Midbrain (tissue), 1 donor: Measurements from ENCODE around the gene AIFM2.
"Not testable (repeated sequence)": the region's sequence is repeated elsewhere in the genome, so short reads cannot be mapped to it uniquely, and the experiment has no call there.

Experiments used
- DNase-seq: peaks from one replicate; lab custom pipeline; 2025; lab: John Stamatoyannopoulos, UW

The AIFM2 gene

DNA sequence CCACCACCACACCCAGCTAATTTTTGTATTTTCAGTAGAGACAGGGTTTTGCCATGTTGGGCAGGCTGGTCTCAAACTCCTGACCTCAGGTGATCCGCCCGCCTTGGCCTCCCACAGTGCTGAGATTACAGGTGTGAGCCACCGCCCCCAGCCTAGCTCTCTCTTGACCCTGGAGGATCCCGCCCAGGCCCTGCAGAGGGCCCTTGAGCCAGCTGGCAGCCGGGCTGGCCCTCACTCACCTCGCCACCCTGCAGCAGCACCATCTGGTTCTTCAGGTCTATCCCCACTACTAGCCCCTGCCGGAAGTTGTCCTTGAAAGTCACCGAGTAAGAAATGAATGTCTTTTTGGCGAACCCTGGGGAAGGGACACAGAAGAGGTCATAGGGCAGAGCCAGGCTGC is 9.5 kb downstream of the AIFM2 start:
- not testable (repeated sequence) for DNase-seq

DNA sequence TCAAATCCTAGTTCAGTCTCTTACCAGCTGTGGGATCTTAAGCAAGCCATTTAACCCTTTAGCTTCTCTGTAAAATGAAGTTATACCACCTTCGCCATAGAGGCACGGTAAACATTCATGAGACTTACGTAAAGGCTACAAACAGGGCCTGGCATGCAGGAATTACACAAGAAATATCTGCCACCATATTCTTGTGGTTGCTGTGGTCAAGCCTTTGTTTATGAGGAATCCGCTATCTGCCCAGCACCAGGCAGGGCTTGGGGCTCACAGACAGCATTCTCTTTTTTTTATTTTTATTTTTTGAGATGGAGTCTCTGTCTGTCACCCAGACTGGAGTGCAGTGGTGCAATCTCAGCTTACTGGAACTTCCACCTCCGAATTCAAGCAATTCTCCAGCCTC is 9.9 kb downstream of the AIFM2 start:
- DNase-seq, result no peak

- DNase-seq, result no peak
Observed at GRCh38 chr10:70121281-70121949, 11.2 kb downstream of the AIFM2 start.

DNA sequence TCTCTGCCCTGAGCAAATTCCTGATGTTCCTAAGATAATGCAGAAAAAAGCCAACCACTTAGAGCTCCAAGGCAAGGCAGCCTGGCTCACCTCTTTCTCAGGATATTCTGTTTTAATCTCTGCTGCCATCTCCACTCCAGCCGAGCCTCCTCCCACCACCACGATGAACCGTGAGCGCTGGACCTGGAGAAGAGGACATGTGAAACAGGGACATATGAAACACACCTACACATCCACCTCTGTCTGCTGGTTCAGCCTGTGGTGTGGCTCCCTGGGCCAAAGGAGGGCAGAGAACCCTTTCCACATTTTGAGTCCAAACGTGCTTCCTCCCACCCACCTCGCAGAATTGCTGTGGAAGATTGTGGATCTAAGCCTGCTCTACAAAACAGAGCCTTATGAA is 12.2 kb downstream of the AIFM2 start:
- no peak for DNase-seq

GRCh38 chr10:70119623-70120022 is 13.0 kb downstream of the AIFM2 start:
- no peak for DNase-seq

- no peak for DNase-seq
Observed at GRCh38 chr10:70119197-70119596, 13.4 kb downstream of the AIFM2 start.

GRCh38 chr10:70118196-70118595 is 14.4 kb downstream of the AIFM2 start:
- no peak for DNase-seq

GRCh38 chr10:70117646-70118045 is 15.0 kb downstream of the AIFM2 start:
- DNase-seq, result no peak

GRCh38 chr10:70115948-70116682 is 16.5 kb downstream of the AIFM2 start:
- DNase-seq, result peak; percentile 8

DNA sequence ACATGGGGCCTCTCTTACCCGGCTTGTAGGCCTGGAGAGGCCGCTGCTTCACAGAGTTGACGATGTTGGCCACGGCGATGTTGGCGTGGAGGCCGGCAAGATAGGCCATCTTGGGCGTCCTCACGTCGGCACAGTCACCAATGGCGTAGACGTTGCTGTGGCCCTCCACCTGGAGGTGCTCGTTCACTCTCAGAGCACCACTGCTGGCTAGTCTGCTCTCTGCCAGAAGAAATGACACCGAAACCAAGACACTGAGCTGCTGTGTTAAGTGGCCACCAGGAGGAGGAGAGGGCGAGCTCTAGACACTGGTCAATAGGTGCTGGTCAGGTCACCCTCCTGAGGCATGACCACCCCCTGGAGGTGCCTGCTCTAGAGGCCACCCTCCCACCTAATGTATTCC is 17.7 kb downstream of the AIFM2 start:
- no peak for DNase-seq

- no peak for DNase-seq
Observed at GRCh38 chr10:70112071-70112470, 20.6 kb downstream of the AIFM2 start.

DNA sequence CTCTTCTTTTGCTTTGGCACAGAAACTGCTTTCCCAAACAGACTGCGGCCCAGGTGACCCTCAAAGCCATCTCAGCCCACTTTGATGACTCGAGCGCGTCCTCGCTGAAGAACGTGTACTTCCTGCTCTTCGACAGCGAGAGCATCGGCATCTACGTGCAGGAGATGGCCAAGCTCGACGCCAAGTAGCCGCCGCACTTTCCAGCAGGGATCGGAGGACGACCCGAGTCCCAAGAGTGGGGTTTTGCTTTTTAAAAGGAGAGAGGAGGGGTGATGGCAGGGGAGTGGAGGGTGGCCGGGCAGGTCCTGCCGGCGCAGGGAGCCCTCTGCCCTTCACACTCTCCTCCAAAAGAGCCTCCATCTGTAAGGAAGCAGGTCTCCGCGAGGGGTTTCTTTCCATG is 21.1 kb downstream of the AIFM2 start:
- no peak for DNase-seq

GRCh38 chr10:70109064-70109729 is 23.4 kb downstream of the AIFM2 start:
- no peak for DNase-seq

DNA sequence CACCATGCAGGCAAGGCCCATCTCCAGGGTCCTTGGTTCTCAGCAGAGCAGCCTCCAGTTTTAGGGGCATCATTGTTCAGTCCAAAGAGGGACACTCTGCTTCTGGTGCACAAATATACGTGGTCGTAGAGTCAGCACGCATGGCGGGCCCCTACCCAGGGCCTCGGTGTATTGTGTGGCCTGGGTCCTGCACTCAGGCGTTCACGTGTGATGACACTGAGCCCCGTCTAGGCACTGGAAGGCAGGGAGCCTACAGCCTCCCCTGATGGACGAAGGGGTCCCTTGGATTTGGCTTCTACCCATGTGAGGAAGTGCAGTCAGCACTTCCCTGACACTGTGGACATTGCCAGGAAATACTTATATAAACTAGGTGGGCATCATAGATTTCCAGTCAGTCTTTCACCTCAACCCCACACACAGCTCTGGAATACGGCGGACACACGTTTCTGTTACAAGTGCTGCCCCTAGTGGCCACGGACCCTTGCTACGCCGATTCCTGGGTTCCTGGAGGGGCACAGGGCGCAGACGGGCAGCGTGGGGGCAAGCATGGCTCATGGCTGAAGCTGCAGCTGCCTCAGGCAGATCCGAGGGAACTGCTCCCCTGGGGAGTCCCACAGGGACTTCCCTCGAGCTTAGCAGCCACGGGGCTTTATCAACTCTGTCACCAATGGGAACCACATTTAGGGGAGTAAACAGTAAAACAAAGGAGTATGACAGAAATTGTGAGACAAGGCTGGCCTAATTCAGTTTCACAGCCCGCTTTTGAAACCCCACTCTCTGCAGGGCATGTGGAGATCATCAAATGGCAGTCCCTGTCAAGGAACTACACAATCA is 25.4 kb downstream of the AIFM2 start:
- no peak for DNase-seq

- no peak for DNase-seq
Observed at GRCh38 chr10:70101668-70102067, 31.0 kb downstream of the AIFM2 start.

GRCh38 chr10:70101068-70101562 is 31.5 kb downstream of the AIFM2 start:
- not testable (repeated sequence) for DNase-seq

DNA sequence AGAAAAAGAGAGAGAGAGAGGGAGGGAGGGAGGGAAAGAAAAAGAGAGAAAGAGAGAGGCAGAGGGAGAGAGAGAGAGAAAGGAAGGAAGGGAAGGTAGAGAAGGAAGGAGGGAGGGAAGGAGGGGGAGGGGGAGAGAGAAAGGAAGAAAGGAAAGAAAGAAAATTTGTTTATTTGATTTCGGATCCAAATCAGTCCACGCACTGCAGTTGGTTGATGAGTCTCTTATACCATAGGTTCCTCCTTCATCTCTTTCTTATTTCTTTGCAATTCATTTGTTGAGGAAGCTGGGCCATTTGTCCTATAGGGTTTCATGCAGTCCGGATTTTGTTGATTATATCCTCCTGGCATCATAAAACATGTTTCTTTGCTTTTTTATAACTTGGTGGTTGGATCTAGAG is 34.4 kb downstream of the AIFM2 start:
- DNase-seq, result no peak

GRCh38 chr10:70097459-70097858 is 35.2 kb downstream of the AIFM2 start:
- no peak for DNase-seq

DNA sequence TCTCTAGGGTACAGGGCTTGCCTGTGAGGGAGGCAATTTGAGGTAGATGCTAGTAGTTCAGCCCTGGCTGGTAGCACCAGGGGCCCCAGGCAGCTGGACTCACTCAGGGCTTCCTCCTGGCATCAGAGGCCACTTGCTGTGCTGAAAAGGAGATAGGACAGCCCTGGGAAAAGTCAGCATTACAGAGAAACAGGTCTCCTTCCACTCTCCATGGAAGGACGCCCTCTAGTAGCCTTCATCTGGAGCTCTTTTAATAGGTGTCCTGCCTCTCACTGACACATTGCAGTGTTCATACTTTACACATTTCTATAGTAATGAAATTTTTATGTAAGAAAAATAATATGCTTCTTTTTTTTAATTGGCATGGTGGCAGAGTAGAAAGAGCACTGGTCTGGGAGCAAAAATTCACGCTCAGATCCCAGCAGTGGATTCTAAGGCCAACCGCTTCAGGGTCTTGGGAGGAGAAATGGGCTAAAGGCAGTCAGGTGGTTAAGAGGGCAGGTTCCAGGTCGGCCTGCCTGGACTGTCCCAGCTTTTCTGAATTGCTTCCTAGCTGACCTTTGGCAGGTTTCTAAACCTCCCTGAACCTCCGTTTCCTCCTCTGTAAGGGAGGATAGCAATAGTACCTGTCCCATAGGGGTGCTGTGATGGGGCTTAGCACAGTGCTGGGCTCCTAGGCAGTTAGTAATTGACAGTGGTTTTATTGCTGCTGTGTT is 35.8 kb downstream of the AIFM2 start:
- no peak for DNase-seq

DNA sequence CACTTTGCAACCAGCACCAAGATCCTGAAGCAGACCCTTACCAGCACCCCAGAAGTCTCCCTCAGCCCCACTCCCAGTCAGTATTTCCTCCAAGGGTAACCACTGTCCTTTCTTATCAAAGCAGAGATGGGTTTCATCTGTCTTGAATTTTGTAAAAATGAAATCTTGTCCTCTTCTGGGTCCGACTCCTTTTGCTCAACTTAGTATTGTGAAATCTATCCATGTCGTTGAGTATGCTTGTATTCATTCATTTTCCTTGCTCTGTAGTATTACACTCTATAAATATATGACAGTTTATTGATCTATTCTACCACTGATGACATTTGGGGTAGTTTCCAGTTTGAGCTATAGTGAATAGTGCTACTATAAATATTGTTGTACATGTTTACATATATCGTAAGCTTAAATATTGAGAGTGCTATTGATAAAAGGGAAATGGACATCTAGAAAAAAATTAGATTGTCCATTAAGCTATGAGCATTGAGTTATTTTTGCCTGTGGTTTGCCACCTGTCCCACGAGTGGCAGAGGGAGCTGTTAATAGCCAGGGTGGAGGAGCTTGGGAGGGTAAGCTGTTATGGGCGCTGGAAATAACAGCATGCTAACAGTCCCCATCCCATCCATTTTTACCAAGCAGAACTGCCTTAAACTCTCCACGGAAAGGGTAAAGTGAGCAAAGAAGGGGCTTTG is 36.5 kb downstream of the AIFM2 start:
- DNase-seq, result no peak

- no peak for DNase-seq
Observed at GRCh38 chr10:70094250-70094649, 38.4 kb downstream of the AIFM2 start.
